Measurements from ENCODE around the gene MEGF11.
"Not testable (repeated sequence)": the region's sequence is repeated elsewhere in the genome, so short reads cannot be mapped to it uniquely, and the experiment has no call there.

Gene MEGF11

GRCh38 chr15:65869954-65870871, 383.3 kb downstream of the MEGF11 start:
- peak; percentile 15 for DNase-seq

- peak; percentile 95 for DNase-seq
Measured at GRCh38 chr15:65869126-65869953, 384.2 kb downstream of the MEGF11 start, which contains the start of gene RAB11A. Gene RAB11A (plus strand): TSS chr15:65869491. CDS start chr15:65869586, 95 bp downstream.

- DNase-seq: no peak
Measured at GRCh38 chr15:65868546-65869125, 384.9 kb downstream of the MEGF11 start.

GRCh38 chr15:65867933-65868332, 385.6 kb downstream of the MEGF11 start:
- not testable (repeated sequence) for DNase-seq

- DNase-seq: no peak
Measured at GRCh38 chr15:65867244-65867643, 386.3 kb downstream of the MEGF11 start.

- no peak for DNase-seq
Measured at GRCh38 chr15:65863106-65863505, 390.4 kb downstream of the MEGF11 start.

GRCh38 chr15:65862682-65863081, 390.9 kb downstream of the MEGF11 start:
- peak; percentile 81 for DNase-seq

GRCh38 chr15:65857718-65858402, 395.7 kb downstream of the MEGF11 start:
- no peak for DNase-seq

- DNase-seq: peak; percentile 80
Measured at GRCh38 chr15:65856821-65857455, 396.6 kb downstream of the MEGF11 start.

- DNase-seq: no peak
Measured at GRCh38 chr15:65851981-65852380, 401.6 kb downstream of the MEGF11 start.

- DNase-seq: no peak
Measured at GRCh38 chr15:65847989-65848388, 405.6 kb downstream of the MEGF11 start.

GRCh38 chr15:65845826-65846519, 407.6 kb downstream of the MEGF11 start:
- DNase-seq: no peak

All from stimulated activated CD4-positive, alpha-beta T cell treated with anti-CD3 and anti-CD28 coated beads, Interleukin-1b, Interleukin-23, amount 100 ng/mL, for 48 hours (primary cell).